SU-DHL-6 (cell line): ENCODE measurements around the gene OPRM1.

Experiments
- CTCF ChIP-seq: fragments of 200-600 bp; sonication (generic); IDR thresholded peaks from one replicate; pipeline ENCODE4 v1.5.1; 2017; ENCODE audit warnings: antibody characterized with exemption, mild to moderate bottlenecking, low read length, moderate library complexity; ENCODE audit not compliant: insufficient read depth, poor library complexity, severe bottlenecking
- EZH2phosphoT487 ChIP-seq: fragments of 200-600 bp; sonication (generic), shearing (Covaris generic); conservative IDR thresholded peaks from 2 replicates; pipeline ENCODE4 v1.6.1; 2018; ENCODE audit warnings: mild to moderate bottlenecking, antibody characterized with exemption, low read length, moderate library complexity, mixed read lengths

DNA sequence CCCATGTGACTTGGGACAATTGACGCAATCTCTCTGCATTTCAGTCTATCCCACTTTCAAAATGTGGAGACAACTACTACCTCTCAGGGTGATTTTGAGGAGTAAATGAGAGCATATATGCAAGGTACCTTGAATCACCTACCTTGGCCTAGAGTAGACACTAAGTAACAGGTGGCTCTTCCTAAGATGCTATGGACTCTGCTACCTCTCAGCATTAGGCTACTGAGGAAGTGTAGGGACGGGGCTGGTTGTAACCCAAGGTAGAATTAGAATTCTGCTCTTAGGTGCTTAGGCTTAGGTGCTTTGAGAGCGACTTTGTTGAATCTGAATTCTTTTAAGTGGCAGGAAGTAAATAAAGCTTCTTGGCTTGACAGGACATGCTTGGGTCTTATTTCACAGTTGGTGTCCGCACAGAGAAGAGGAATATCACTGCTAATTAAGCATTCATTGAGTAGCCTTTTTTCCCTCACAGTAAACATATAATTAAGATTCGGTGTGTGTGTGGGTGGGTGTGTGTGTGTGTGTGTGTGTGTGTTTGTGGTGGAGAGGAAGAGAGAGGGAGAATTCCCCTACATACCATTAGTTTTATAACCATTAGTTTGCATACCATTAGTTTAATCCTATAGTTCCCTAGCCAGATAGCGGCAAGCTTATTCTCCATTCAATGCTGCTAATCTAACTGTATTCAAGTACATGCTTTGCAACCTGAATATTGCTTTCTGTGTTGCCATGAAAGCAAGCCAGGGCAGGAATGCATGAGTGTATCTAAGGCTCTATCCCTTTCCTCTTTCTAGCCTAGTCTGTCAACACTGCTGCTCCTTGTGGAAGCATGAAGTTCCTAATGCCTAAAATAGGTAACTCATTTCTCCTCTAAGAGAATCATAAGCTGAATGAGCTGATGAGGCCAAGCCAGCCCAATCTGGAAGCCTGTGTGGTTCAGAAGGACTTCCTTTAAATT, 205.0 kb downstream of the OPRM1 start:
- no peak for TF ChIP-seq CTCF
- no peak for TF ChIP-seq EZH2phosphoT487
